ENCODE data around the gene CYB561A3. TPM values are rescaled to one million over a fixed set of nuclear protein-coding genes. Genes with fewer than 3 reads are reported as not detected.

Gene CYB561A3
- total RNA-seq, 2 donors from 2014 or later = 17.3 to 22.8 TPM

DNA sequence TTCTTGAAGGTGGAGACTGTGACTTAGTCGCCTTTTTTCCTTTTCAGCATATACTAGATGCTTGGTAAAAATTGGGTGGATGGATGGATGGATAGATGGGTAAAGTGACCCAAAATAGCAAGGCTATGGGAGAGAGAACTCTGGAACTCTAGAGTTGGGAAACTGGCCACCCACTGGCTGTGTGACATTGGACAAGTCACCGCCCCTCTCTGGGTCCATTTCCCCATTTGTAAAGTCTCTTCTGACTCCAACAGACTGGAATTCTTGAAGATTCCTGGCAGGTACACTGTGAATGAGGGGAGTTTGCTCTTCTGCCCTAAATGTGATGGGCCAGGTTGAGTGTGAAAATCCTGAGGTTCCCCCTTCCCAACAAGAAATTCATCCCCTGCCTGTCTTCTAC is 20.7 kb downstream of the CYB561A3 start:
- peaks cover 38% of the 10 kb centered on the region for H3K36me3 Mint-ChIP-seq (ENCODE audit: low read depth)
- H3K4me3 Mint-ChIP-seq = no peak overlapping the region
- Histone ChIP-seq H3K36me3 (ENCODE audit: control insufficient read depth, insufficient read depth, low read length) (peaks cover 8% of the 10 kb centered on the region), H3K27ac (ENCODE audit: low read depth, low read length) (no peak overlapping the region), H3K9me3 (ENCODE audit: control insufficient read depth, low read length) (no peaks in the 10 kb centered on the region), H3K27me3 (ENCODE audit: control insufficient read depth, insufficient read depth, low read length, poor library complexity, severe bottlenecking) (no peaks in the 10 kb centered on the region), H3K9ac (ENCODE audit: extremely low read depth, low read length, poor library complexity, severe bottlenecking) (no peak overlapping the region), H3K4me1 (ENCODE audit: control insufficient read depth, insufficient read depth, low read length) (no peaks in the 10 kb centered on the region), H3K4me3 (ENCODE audit: low read length) (no peak overlapping the region)
- no peak for DNase-seq
- 75 to 92% methylated on average over 1 to 2 of the region's 2 CpGs for WGBS, 2 experiments (ENCODE audit: insufficient coverage in 1 of 2, insufficient read length in 1 of 2)
- TF ChIP-seq, protein P1, sequence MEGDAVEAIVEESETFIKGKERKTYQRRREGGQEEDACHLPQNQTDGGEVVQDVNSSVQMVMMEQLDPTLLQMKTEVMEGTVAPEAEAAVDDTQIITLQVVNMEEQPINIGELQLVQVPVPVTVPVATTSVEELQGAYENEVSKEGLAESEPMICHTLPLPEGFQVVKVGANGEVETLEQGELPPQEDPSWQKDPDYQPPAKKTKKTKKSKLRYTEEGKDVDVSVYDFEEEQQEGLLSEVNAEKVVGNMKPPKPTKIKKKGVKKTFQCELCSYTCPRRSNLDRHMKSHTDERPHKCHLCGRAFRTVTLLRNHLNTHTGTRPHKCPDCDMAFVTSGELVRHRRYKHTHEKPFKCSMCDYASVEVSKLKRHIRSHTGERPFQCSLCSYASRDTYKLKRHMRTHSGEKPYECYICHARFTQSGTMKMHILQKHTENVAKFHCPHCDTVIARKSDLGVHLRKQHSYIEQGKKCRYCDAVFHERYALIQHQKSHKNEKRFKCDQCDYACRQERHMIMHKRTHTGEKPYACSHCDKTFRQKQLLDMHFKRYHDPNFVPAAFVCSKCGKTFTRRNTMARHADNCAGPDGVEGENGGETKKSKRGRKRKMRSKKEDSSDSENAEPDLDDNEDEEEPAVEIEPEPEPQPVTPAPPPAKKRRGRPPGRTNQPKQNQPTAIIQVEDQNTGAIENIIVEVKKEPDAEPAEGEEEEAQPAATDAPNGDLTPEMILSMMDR (conservative IDR thresholded peaks at IDR 0.05) = no peak
- H3K27me3 Mint-ChIP-seq (ENCODE audit: insufficient read depth) = no peaks in the 10 kb centered on the region
- no peaks in the 10 kb centered on the region for H3K9me3 Mint-ChIP-seq
- no peaks in the 10 kb centered on the region for H3K4me1 Mint-ChIP-seq
- no peak overlapping the region for H3K27ac Mint-ChIP-seq

DNA sequence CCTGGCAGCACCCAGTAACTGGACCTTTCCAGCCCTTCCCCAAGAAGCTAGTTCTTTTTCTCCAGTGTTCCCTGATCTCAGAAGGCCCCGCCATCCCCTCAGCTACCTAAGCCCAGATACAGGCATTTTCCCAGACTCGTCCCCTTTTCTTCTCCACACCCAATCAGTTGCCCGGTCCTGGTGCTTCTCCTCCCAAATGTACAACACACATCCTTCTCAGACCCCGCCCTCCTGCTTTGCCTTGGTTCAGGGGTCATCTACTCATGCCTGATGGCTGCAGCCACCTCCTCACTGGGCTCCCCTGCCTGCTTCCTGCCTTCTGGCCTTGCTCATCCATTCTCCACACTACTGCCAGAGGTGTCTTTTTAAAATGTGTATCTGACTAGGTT is 22.2 kb downstream of the CYB561A3 start:
- TF ChIP-seq, protein P1 (conservative IDR thresholded peaks at IDR 0.05) = no peak
- Mint-ChIP-seq H3K4me3 (no peak overlapping the region), H3K36me3 (ENCODE audit: low read depth) (peaks cover 34% of the 10 kb centered on the region), H3K27ac (no peak overlapping the region), H3K4me1 (no peaks in the 10 kb centered on the region), H3K9me3 (no peaks in the 10 kb centered on the region), H3K27me3 (ENCODE audit: insufficient read depth) (no peaks in the 10 kb centered on the region)
- Histone ChIP-seq H3K9ac (ENCODE audit: extremely low read depth, low read length, poor library complexity, severe bottlenecking) (no peak overlapping the region), H3K36me3 (ENCODE audit: control insufficient read depth, insufficient read depth, low read length) (peaks cover 8% of the 10 kb centered on the region), H3K27ac (ENCODE audit: low read depth, low read length) (no peak overlapping the region), H3K4me3 (ENCODE audit: low read length) (no peak overlapping the region), H3K27me3 (ENCODE audit: control insufficient read depth, insufficient read depth, low read length, poor library complexity, severe bottlenecking) (no peaks in the 10 kb centered on the region), H3K9me3 (ENCODE audit: control insufficient read depth, low read length) (no peaks in the 10 kb centered on the region), H3K4me1 (ENCODE audit: control insufficient read depth, insufficient read depth, low read length) (no peaks in the 10 kb centered on the region)
- no peak for DNase-seq
- 86 to 93% methylated on average over 2 to 4 of the region's 4 CpGs for WGBS, 2 experiments (ENCODE audit: insufficient coverage in 1 of 2, insufficient read length in 1 of 2)

DNA sequence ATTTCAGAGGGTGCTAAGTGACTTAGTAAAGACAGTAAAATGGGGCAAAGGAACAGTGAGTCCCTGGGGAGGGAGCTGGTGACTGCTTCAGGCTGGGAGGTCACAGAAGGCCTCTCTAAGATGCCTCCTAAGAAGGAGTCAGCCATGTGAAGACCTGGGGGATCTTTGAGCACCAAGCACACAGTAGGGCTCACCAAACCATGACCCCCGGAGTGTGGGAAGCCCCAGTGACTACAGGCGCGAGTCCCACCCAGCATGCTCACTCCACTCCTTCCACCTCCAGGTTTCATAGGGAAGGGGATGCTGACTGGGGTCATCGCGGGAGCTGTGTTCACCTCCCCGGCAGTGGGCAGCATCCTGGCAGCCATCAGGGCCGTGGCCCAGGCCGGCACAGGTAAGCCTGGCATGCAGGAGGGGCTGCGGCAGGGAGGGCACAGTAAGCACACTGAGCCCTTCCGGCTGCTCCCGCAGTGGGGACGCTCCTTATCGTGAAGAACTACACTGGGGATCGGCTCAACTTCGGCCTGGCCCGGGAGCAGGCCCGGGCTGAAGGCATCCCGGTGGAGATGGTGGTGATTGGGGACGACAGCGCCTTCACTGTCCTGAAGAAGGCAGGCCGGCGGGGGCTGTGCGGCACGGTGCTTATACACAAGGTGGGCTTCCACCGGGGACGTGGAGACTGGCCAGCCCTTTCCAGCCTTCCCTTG is 22.7 kb downstream of the CYB561A3 start:
- H3K36me3 ChIP-seq (ENCODE audit: control insufficient read depth, insufficient read depth, low read length) = peaks cover 8% of the 10 kb centered on the region
- TF ChIP-seq, protein P1 (conservative IDR thresholded peaks at IDR 0.05) = no peak
- Mint-ChIP-seq H3K9me3 (no peaks in the 10 kb centered on the region), H3K4me1 (peaks cover 1% of the 10 kb centered on the region), H3K36me3 (ENCODE audit: low read depth) (peaks cover 31% of the 10 kb centered on the region), H3K27me3 (ENCODE audit: insufficient read depth) (no peaks in the 10 kb centered on the region), H3K27ac (peak overlapping the region; percentile 64), H3K4me3 (no peak overlapping the region)
- no peak overlapping the region for H3K27ac ChIP-seq (ENCODE audit: low read depth, low read length)
- 91 to 94% methylated on average over 15 to 26 of the region's 26 CpGs for WGBS, 2 experiments (ENCODE audit: insufficient coverage in 1 of 2, insufficient read length in 1 of 2)
- H3K4me3 ChIP-seq (ENCODE audit: low read length) = no peak overlapping the region
- no peak overlapping the region for H3K9ac ChIP-seq (ENCODE audit: extremely low read depth, low read length, poor library complexity, severe bottlenecking)
- no peaks in the 10 kb centered on the region for H3K9me3 ChIP-seq (ENCODE audit: control insufficient read depth, low read length)
- no peak for DNase-seq
- no peaks in the 10 kb centered on the region for H3K27me3 ChIP-seq (ENCODE audit: control insufficient read depth, insufficient read depth, low read length, poor library complexity, severe bottlenecking)
- H3K4me1 ChIP-seq (ENCODE audit: control insufficient read depth, insufficient read depth, low read length) = peaks cover 2% of the 10 kb centered on the region
